Measurements from ENCODE around the gene MACO1. TPM values are rescaled to one million over a fixed set of nuclear protein-coding genes. Genes with fewer than 3 reads are reported as not detected.
"Not testable (repeated sequence)": the region's sequence is repeated elsewhere in the genome, so short reads cannot be mapped to it uniquely, and the experiment has no call there.

The MACO1 gene
- total RNA-seq, 1 experiment from 2014 or later: 31.4 TPM

DNA sequence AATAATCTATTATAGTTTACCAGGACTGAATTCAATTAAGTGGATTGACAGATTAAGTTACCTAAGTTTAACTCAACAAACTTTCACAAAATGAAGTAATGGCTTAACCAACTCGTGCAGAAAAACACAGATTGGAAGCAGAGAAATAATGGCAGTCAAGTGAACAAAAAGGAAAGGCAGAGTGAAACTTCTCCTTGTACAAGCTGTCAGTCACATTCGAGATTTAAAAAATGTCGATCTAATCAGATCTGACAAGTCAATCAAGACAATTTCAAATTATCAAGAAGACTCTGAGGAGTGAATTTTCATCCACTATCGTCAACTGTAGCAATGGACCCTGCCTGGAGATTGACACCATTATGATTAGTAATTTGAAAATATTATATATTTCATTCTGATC is 13.4 kb upstream of the MACO1 start:
- H2AFZ ChIP-seq (ENCODE audit: low read length); DNase-seq; H3K4me1 ChIP-seq (ENCODE audit: low read length); H3K36me3 ChIP-seq (ENCODE audit: insufficient read depth, low read length); H3K4me3 ChIP-seq (ENCODE audit: low read length); H3K9me3 ChIP-seq (ENCODE audit: low read length); H3K9me2 ChIP-seq (replicated peaks; ENCODE audit: insufficient read depth, low read length); H3K27me3 ChIP-seq (ENCODE audit: low read length); H4K20me1 ChIP-seq (ENCODE audit: insufficient read depth, low read depth, low read length); H3K79me2 ChIP-seq (ENCODE audit: low read length); H3K27ac ChIP-seq (ENCODE audit: low read length); H3K4me2 ChIP-seq (ENCODE audit: low read depth, low read length, poor library complexity, severe bottlenecking); H3K9ac ChIP-seq (ENCODE audit: low read length): not testable (repeated sequence)

DNA sequence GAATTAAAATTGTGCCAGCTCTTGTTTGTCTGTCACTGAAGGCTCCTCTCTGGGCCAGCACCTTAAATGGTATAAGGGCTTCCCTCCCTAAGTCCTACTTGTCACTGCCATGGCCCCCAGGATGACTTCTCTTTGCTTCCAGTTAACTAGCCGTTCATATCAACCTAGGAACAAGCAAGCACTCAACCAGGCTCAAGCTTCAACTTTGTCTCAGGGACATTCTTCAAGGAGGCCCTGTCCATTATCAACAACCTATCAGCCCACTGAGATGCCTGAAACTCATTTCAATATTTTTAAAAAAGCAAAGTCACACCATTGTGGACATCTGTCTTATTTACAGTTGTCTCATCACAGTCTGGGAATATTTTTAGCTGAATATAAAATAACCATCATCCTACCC is 11.4 kb upstream of the MACO1 start:
- H4K20me1 ChIP-seq (ENCODE audit: insufficient read depth, low read depth, low read length); H3K79me2 ChIP-seq (ENCODE audit: low read length); H3K4me3 ChIP-seq (ENCODE audit: low read length); H3K36me3 ChIP-seq (ENCODE audit: insufficient read depth, low read length); DNase-seq; H3K4me1 ChIP-seq (ENCODE audit: low read length); H3K4me2 ChIP-seq (ENCODE audit: low read depth, low read length, poor library complexity, severe bottlenecking); H3K27me3 ChIP-seq (ENCODE audit: low read length); H3K9ac ChIP-seq (ENCODE audit: low read length); H2AFZ ChIP-seq (ENCODE audit: low read length); H3K9me3 ChIP-seq (ENCODE audit: low read length); H3K9me2 ChIP-seq (replicated peaks; ENCODE audit: insufficient read depth, low read length); H3K27ac ChIP-seq (ENCODE audit: low read length): not testable (repeated sequence)

DNA sequence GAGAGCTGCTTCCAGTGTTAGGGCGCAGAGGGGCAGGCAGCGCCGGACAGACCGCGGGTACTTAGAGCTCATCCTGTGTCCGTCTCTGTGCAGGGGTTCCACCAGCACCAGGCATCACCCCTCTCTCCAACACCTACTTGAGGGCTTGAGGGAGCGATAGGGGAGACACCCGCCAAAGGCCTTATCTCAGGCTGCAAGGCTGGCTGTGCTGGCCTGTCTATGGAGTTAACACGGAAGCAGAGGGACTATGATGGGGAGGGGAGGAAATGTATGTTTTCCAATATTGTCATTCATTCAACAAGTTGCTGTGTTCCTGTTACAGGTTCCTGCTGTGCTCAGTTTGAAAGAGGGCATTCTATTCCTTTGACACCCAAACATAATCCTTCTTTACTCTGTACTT is 10.0 kb upstream of the MACO1 start, which contains the start of gene RHCE:
RHCE (minus strand) TSS at position 111 of the 400 bp plus-strand sequence; CDS start at position 72, 39 bp downstream.
- not testable (repeated sequence) for H3K9me3 ChIP-seq (ENCODE audit: low read length); H3K9me2 ChIP-seq (replicated peaks; ENCODE audit: insufficient read depth, low read length); H4K20me1 ChIP-seq (ENCODE audit: insufficient read depth, low read depth, low read length); H3K27ac ChIP-seq (ENCODE audit: low read length); H3K4me2 ChIP-seq (ENCODE audit: low read depth, low read length, poor library complexity, severe bottlenecking); H2AFZ ChIP-seq (ENCODE audit: low read length); H3K36me3 ChIP-seq (ENCODE audit: insufficient read depth, low read length); H3K4me1 ChIP-seq (ENCODE audit: low read length); H3K79me2 ChIP-seq (ENCODE audit: low read length); H3K4me3 ChIP-seq (ENCODE audit: low read length); H3K27me3 ChIP-seq (ENCODE audit: low read length); H3K9ac ChIP-seq (ENCODE audit: low read length); DNase-seq

DNA sequence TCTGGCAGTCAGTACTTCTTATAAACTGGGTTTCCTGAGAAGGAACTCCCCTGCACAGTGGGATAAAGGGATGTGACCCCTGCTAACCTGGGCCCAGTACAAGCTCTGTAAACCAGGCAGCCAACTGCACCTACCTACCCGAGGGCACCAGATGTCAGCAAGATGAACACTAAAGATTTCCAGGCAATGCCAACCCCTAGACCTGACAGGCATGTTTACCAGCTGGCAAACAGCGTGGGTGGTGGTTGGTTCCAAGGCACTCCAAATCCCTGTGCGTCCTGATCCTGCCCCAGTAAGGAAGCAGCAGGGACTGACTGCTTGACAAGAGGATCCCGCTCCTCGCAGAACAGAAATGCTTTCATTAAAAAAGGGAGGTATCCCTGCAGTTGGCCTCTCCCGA is 7.5 kb upstream of the MACO1 start:
- H3K79me2 ChIP-seq (ENCODE audit: low read length); H3K9me3 ChIP-seq (ENCODE audit: low read length); H3K9ac ChIP-seq (ENCODE audit: low read length); H3K27me3 ChIP-seq (ENCODE audit: low read length); DNase-seq; H3K36me3 ChIP-seq (ENCODE audit: insufficient read depth, low read length); H3K27ac ChIP-seq (ENCODE audit: low read length); H3K9me2 ChIP-seq (replicated peaks; ENCODE audit: insufficient read depth, low read length); H4K20me1 ChIP-seq (ENCODE audit: insufficient read depth, low read depth, low read length); H2AFZ ChIP-seq (ENCODE audit: low read length); H3K4me2 ChIP-seq (ENCODE audit: low read depth, low read length, poor library complexity, severe bottlenecking); H3K4me1 ChIP-seq (ENCODE audit: low read length); H3K4me3 ChIP-seq (ENCODE audit: low read length): not testable (repeated sequence)

- H3K4me2 ChIP-seq (ENCODE audit: low read depth, low read length, poor library complexity, severe bottlenecking): no peak overlapping the region
- H3K27ac ChIP-seq (ENCODE audit: low read length): no peak overlapping the region
- H3K9ac ChIP-seq (ENCODE audit: low read length): no peak overlapping the region
- no peaks in the 10 kb centered on the region for H3K27me3 ChIP-seq (ENCODE audit: low read length)
- no peak overlapping the region for H3K4me3 ChIP-seq (ENCODE audit: low read length)
- H4K20me1 ChIP-seq (ENCODE audit: insufficient read depth, low read depth, low read length): no peaks in the 10 kb centered on the region
- H3K36me3 ChIP-seq (ENCODE audit: insufficient read depth, low read length): no peaks in the 10 kb centered on the region
- H3K4me1 ChIP-seq (ENCODE audit: low read length): peaks cover 16% of the 10 kb centered on the region
- peak; percentile 26 for DNase-seq
- H2AFZ ChIP-seq (ENCODE audit: low read length): no peak overlapping the region
- no peaks in the 10 kb centered on the region for H3K9me3 ChIP-seq (ENCODE audit: low read length)
- H3K79me2 ChIP-seq (ENCODE audit: low read length): no peaks in the 10 kb centered on the region
- no peaks in the 10 kb centered on the region for H3K9me2 ChIP-seq (replicated peaks; ENCODE audit: insufficient read depth, low read length)
These were observed 5.3 kb upstream of the MACO1 start for GRCh38 chr1:25425098-25426085.

DNA sequence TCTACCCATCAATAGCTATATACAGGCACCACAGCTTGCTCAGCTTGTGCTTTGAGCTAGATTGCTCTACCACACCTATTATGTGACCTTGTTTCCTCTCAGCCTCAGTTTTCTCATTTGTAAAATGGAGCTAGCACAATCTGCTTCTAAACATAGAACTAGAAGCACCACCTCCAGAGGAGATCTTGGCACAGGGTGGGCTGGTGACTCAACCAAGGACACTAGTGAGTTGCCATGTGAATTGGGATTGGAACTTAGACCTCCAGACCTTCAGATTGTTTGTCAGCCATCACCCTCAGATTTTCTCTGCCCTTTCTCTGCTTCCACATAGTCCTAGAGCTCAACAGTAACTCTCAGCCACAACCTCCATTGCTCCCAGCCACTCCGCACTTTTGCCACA is 3.0 kb upstream of the MACO1 start:
- Histone ChIP-seq H3K27me3 (ENCODE audit: low read length) (no peaks in the 10 kb centered on the region), H3K79me2 (ENCODE audit: low read length) (peaks cover 14% of the 10 kb centered on the region), H3K36me3 (ENCODE audit: insufficient read depth, low read length) (peaks cover 6% of the 10 kb centered on the region; the same call in 1 of the 2 replicates), H2AFZ (ENCODE audit: low read length) (no peak overlapping the region), H3K9ac (ENCODE audit: low read length) (no peak overlapping the region), H3K4me3 (ENCODE audit: low read length) (no peak overlapping the region), H3K4me2 (ENCODE audit: low read depth, low read length, poor library complexity, severe bottlenecking) (no peak overlapping the region), H3K9me3 (ENCODE audit: low read length) (no peaks in the 10 kb centered on the region), H3K27ac (ENCODE audit: low read length) (no peak overlapping the region), H3K9me2 (replicated peaks; ENCODE audit: insufficient read depth, low read length) (no peaks in the 10 kb centered on the region), H4K20me1 (ENCODE audit: insufficient read depth, low read depth, low read length) (no peaks in the 10 kb centered on the region), H3K4me1 (ENCODE audit: low read length) (peaks cover 24% of the 10 kb centered on the region)
- peak; percentile 33 for DNase-seq

DNA sequence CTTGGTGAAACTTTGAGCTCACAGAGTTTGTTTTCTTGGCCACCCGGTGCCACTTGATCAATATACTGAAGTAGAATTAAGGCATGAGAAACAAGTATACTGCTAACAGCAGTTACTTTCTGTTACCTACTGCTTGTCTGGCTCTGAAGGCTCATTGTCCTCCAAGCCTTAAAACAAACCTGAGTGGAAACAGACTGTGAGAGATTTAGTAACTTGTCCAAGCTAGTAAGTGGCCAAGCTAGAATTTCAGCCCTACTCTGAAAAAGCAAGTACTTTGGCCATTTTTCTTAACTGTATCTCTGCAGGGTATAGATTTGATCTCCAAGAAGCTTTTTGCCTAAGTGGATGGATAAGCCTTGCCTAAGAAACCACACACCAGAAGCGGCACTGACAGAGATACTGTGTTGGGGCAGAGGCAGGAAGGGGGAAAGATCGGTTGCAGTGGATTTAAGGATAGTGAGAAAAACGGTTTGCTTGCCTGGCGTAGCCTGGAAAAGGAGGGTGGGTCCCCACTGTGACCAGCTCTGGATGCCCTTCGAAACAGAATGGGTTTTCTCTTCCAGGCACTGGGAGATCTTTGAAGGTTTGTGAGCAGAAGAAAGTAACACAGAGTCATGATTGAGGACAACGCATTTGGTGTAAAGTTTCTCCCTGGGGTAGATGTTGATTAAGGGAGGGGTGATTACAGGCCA is 2.1 kb upstream of the MACO1 start:
- Histone ChIP-seq H3K79me2 (ENCODE audit: low read length) (peaks cover 23% of the 10 kb centered on the region), H3K4me3 (ENCODE audit: low read length) (no peak overlapping the region), H3K36me3 (ENCODE audit: insufficient read depth, low read length) (peaks cover 7% of the 10 kb centered on the region; the same call in 1 of the 2 replicates), H3K27ac (ENCODE audit: low read length) (no peak overlapping the region), H3K9me2 (replicated peaks; ENCODE audit: insufficient read depth, low read length) (no peaks in the 10 kb centered on the region), H3K27me3 (ENCODE audit: low read length) (no peaks in the 10 kb centered on the region), H2AFZ (ENCODE audit: low read length) (no peak overlapping the region), H3K9ac (ENCODE audit: low read length) (no peak overlapping the region), H3K4me1 (ENCODE audit: low read length) (peaks cover 33% of the 10 kb centered on the region), H3K4me2 (ENCODE audit: low read depth, low read length, poor library complexity, severe bottlenecking) (peak overlapping the region; percentile 88), H3K9me3 (ENCODE audit: low read length) (no peaks in the 10 kb centered on the region), H4K20me1 (ENCODE audit: insufficient read depth, low read depth, low read length) (no peaks in the 10 kb centered on the region; the same call in 1 of the 2 replicates)
- DNase-seq: peak; percentile 26

All from Karpas-422 (cell line).